ENCODE measurements around the gene GGACT. TPM values are rescaled to one million over a fixed set of nuclear protein-coding genes. Genes with fewer than 3 reads are reported as not detected.
A peak's percentile ranks its signal among the peaks of the same experiment; 100 is the strongest.
"Not testable (repeated sequence)": the region's sequence is repeated elsewhere in the genome, so short reads cannot be mapped to it uniquely, and the experiment has no call there.

GGACT gene
- total RNA-seq, 1 experiment from 2014 or later = 2.6 TPM

DNA sequence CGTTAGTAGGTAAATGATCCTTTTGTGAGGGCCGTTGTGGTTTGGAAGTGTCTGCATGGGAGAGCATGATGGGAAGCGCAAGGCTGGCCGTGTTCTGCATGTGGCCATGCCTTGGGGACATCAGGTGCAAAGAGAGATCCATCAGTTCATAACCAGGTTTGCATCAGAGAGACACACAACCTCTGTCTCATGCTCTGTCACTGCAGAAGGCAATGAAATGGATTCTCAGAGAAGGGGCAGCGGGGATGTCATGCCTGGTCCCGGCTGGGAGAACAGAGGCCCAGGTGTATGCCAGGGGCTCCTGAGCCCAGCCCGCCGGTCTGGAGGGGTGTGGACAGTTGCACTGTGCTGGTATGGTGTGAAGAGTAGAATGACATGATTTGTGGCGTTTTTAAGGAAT is 60.2 kb downstream of the GGACT start:
- Mint-ChIP-seq H3K27me3 (ENCODE audit: unreplicated experiment) (no peaks in the 10 kb centered on the region), H3K4me1 (ENCODE audit: low read depth, unreplicated experiment) (no peaks in the 10 kb centered on the region), H3K4me3 (ENCODE audit: low read depth, unreplicated experiment) (no peak overlapping the region), H3K36me3 (ENCODE audit: insufficient read depth, unreplicated experiment) (no peaks in the 10 kb centered on the region), H3K27ac (ENCODE audit: unreplicated experiment) (no peak overlapping the region), H3K9me3 (ENCODE audit: low read depth, unreplicated experiment) (no peaks in the 10 kb centered on the region)
- no TSS peak for BruUV-seq (replicated peaks)
- intact Hi-C loops (cut with micrococcal nuclease; ENCODE audit: unreplicated experiment) = no loop called here
- no peak for DNase-seq
- CTCF ChIA-PET = no interaction called here
- no peak for TF ChIP-seq CTCF (IDR thresholded peaks at IDR 0.05; ENCODE audit: unreplicated experiment)

DNA sequence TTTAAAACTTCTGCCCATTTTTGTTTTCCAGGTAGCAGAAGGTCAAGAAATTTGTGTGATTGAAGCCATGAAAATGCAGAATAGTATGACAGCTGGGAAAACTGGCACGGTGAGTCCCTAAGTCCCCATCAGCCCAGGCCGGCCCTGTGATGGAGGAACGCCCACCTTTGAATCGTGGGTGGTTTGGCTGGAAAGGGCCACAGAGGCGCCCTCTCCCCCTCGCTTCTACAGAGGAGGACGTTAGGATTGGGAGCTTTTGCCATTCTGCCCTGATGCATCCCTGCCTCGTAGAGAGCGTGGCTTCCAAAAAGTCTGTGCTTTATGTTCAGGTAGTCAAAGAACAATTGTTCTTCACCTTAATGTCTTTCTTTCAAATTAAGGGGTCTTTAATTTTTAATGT is 60.9 kb downstream of the GGACT start:
- Mint-ChIP-seq H3K36me3 (ENCODE audit: insufficient read depth, unreplicated experiment) (no peaks in the 10 kb centered on the region), H3K27me3 (ENCODE audit: unreplicated experiment) (no peaks in the 10 kb centered on the region), H3K4me3 (ENCODE audit: low read depth, unreplicated experiment) (no peak overlapping the region), H3K4me1 (ENCODE audit: low read depth, unreplicated experiment) (no peaks in the 10 kb centered on the region), H3K9me3 (ENCODE audit: low read depth, unreplicated experiment) (no peaks in the 10 kb centered on the region), H3K27ac (ENCODE audit: unreplicated experiment) (no peak overlapping the region)
- no peak for DNase-seq
- no TSS peak for BruUV-seq (replicated peaks)
- CTCF ChIA-PET = no interaction called here
- no peak for TF ChIP-seq CTCF (IDR thresholded peaks at IDR 0.05; ENCODE audit: unreplicated experiment)
- intact Hi-C loops (cut with micrococcal nuclease; ENCODE audit: unreplicated experiment) = no loop called here

- no peak overlapping the region for H3K4me3 Mint-ChIP-seq (ENCODE audit: low read depth, unreplicated experiment)
- H3K27ac Mint-ChIP-seq (ENCODE audit: unreplicated experiment) = no peak overlapping the region
- no peaks in the 10 kb centered on the region for H3K9me3 Mint-ChIP-seq (ENCODE audit: low read depth, unreplicated experiment)
- no TSS peak for BruUV-seq (replicated peaks)
- no peak for DNase-seq
- intact Hi-C loops (cut with micrococcal nuclease; ENCODE audit: unreplicated experiment) = no loop called here
- H3K36me3 Mint-ChIP-seq (ENCODE audit: insufficient read depth, unreplicated experiment) = no peaks in the 10 kb centered on the region
- H3K27me3 Mint-ChIP-seq (ENCODE audit: unreplicated experiment) = no peaks in the 10 kb centered on the region
- H3K4me1 Mint-ChIP-seq (ENCODE audit: low read depth, unreplicated experiment) = no peaks in the 10 kb centered on the region
- no peak for TF ChIP-seq CTCF (IDR thresholded peaks at IDR 0.05; ENCODE audit: unreplicated experiment)
- CTCF ChIA-PET = no interaction called here
These were observed 62.1 kb downstream of the GGACT start for GRCh38 chr13:100526318-100527000.

DNA sequence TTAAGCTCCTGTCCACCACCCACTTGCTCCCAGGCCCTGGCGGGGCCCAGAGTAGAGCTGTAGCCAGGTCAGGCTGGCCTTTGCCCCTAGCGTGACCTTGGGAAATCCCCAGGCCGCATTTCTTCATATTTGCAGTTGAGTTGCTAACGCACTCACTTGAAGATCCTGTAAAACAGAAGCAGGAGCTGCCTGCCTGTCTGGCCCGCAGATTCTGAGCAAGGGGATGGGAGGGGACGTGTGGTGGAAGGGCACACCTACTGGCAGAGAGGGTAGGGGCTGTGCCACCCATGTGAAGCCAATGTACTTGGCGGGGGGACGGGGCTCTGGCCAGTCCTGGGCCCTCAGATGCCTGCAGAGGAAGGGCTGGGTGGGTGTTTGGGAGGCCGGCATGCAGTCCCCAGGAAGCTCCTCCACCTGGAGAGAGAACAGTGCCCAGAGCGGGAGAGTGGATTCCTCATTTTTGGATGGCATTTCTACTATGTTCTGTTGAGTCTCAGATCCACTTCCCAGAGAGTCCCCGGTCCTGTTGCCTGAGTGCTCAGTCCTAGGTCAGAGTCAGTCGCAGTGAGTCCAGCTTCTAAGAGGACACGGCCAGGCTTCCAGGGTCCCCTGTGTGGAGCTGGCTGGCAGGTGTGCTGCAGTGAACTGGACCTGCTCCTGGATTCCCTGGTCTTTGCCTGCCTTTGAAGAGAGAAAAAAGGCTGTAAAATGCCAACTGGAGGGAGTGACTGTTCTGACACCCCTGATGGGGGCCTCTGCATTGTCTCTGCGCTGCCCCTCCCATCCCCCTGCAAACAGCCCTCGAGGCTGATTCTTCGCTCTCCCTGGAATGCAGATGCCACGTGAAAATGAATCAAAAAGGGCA is 62.9 kb downstream of the GGACT start:
- H3K27ac Mint-ChIP-seq (ENCODE audit: unreplicated experiment) = no peak overlapping the region
- BruUV-seq (replicated peaks) = no TSS peak
- no peaks in the 10 kb centered on the region for H3K27me3 Mint-ChIP-seq (ENCODE audit: unreplicated experiment)
- H3K4me1 Mint-ChIP-seq (ENCODE audit: low read depth, unreplicated experiment) = no peaks in the 10 kb centered on the region
- CTCF ChIA-PET = no interaction called here
- H3K4me3 Mint-ChIP-seq (ENCODE audit: low read depth, unreplicated experiment) = no peak overlapping the region
- no peaks in the 10 kb centered on the region for H3K9me3 Mint-ChIP-seq (ENCODE audit: low read depth, unreplicated experiment)
- no peaks in the 10 kb centered on the region for H3K36me3 Mint-ChIP-seq (ENCODE audit: insufficient read depth, unreplicated experiment)
- intact Hi-C loops (cut with micrococcal nuclease; ENCODE audit: unreplicated experiment) = no loop called here
- TF ChIP-seq CTCF (IDR thresholded peaks at IDR 0.05; ENCODE audit: unreplicated experiment) = no peak
- no peak for DNase-seq

- H3K27me3 Mint-ChIP-seq (ENCODE audit: unreplicated experiment); intact Hi-C loops (cut with micrococcal nuclease; ENCODE audit: unreplicated experiment); H3K4me3 Mint-ChIP-seq (ENCODE audit: low read depth, unreplicated experiment); DNase-seq; H3K4me1 Mint-ChIP-seq (ENCODE audit: low read depth, unreplicated experiment); H3K9me3 Mint-ChIP-seq (ENCODE audit: low read depth, unreplicated experiment); H3K36me3 Mint-ChIP-seq (ENCODE audit: insufficient read depth, unreplicated experiment); CTCF ChIA-PET; BruUV-seq (replicated peaks): not testable (repeated sequence)
- peak overlapping the region; percentile 14 for H3K27ac Mint-ChIP-seq (ENCODE audit: unreplicated experiment)
These were observed 63.9 kb downstream of the GGACT start for GRCh38 chr13:100524688-100525087.

All from Calu3 (cell line).